H1 (cell line): ENCODE measurements around the gene USH1C. TPM values are rescaled to one million over a fixed set of nuclear protein-coding genes. Genes with fewer than 3 reads are reported as not detected.

Source experiments
- CTCF ChIA-PET: fragments of 300-600 bp; sonication (Branson Sonifier 250); formaldehyde crosslinking; loops from one replicate; lab custom pipeline; 2021; ENCODE audit not compliant: partially characterized antibody; lab: Charles Lee
- POLR2A ChIA-PET: fragments of 300-600 bp; sonication (Branson Sonifier 250); formaldehyde crosslinking; loops from one replicate; lab custom pipeline; 2021; ENCODE audit warnings: inconsistent platforms; ENCODE audit not compliant: partially characterized antibody; lab: Charles Lee
- DNase-seq, 2 experiments: peaks; one replicate each; pipeline versions ENCODE4 v3.0.0 to v3.0.0-alpha.2; 2010 to 2022; ENCODE audit warnings: low spot score in 2 of 2, low read depth in 1 of 2, mixed read lengths in 1 of 2
- FAIRE-seq: peaks from 2 replicates; lab custom pipeline; 2011; peaks lifted over from hg19 to GRCh38; lab: Jason Lieb, UNC
- H2AFZ ChIP-seq: 2 replicates; pipeline ENCODE4 v1.8.1; 2012; ENCODE audit warnings: low read length, inconsistent platforms
- H2AK5ac ChIP-seq: 2 replicates; pipeline ENCODE4 v1.6.1; 2013; ENCODE audit warnings: low read depth, low read length
- H2BK120ac ChIP-seq: replicated peaks from 2 replicates; pipeline ENCODE3; 2013; ENCODE audit warnings: low read depth, low read length, inconsistent platforms
- H2BK12ac ChIP-seq: 2 replicates; pipeline ENCODE4 v1.6.1; 2013; ENCODE audit warnings: low read depth, low read length
- H2BK15ac ChIP-seq: 2 replicates; pipeline ENCODE4 v1.6.1; 2013; ENCODE audit warnings: low read length
- H2BK20ac ChIP-seq: 2 replicates; pipeline ENCODE4 v1.6.1; 2013; ENCODE audit warnings: low read length
- H2BK5ac ChIP-seq: 2 replicates; pipeline ENCODE4 v1.6.1; 2013; ENCODE audit warnings: low read depth, low read length
- H3K14ac ChIP-seq: 2 replicates; pipeline ENCODE4 v1.6.1; 2013; ENCODE audit warnings: inconsistent platforms; ENCODE audit not compliant: insufficient read length
- H3K18ac ChIP-seq: 2 replicates; pipeline ENCODE4 v1.6.1; 2013; ENCODE audit warnings: low read length; ENCODE audit errors: extremely low read depth
- H3K23ac ChIP-seq: 2 replicates; pipeline ENCODE4 v1.6.1; 2013; ENCODE audit warnings: inconsistent platforms; ENCODE audit not compliant: insufficient read length
- H3K23me2 ChIP-seq: 2 replicates; pipeline ENCODE4 v1.6.1; 2013; ENCODE audit warnings: low read depth, low read length
- H3K27ac ChIP-seq: 2 replicates; pipeline ENCODE4 v1.6.1; 2011; ENCODE audit warnings: low read depth, low read length, inconsistent platforms
- H3K27me3 ChIP-seq, 4 experiments: replicated peaks in 1 of 4; 1 replicate in 1 of 4; 2 replicates in 3 of 4; pipeline versions ENCODE4 v1.6.1 to v1.8.1; 2011 to 2013; ENCODE audit warnings: low read length in 3 of 4, mild to moderate bottlenecking in 3 of 4, inconsistent platforms in 2 of 4, mixed read lengths in 2 of 4, moderate library complexity in 1 of 4; ENCODE audit not compliant: control insufficient read depth in 3 of 4, insufficient read depth in 3 of 4; ENCODE audit errors: extremely low read depth in 1 of 4
- H3K36me3 ChIP-seq, 4 experiments: 2 replicates each; pipeline versions ENCODE4 v1.6.1 to v1.8.1; 2011 to 2013; ENCODE audit warnings: mild to moderate bottlenecking in 4 of 4, low read length in 3 of 4, moderate library complexity in 2 of 4, control low read depth in 1 of 4, inconsistent platforms in 1 of 4; ENCODE audit not compliant: insufficient read depth in 4 of 4, control insufficient read depth in 2 of 4
- H3K4ac ChIP-seq: replicated peaks from 2 replicates; pipeline ENCODE3; 2013; ENCODE audit warnings: low read length, low read depth, mixed read lengths, inconsistent platforms; ENCODE audit not compliant: insufficient read length
- H3K4me1 ChIP-seq, 4 experiments: replicated peaks in 1 of 4; 1 replicate in 1 of 4; 2 replicates in 3 of 4; pipeline versions ENCODE4 v1.6.1 to v1.8.1; 2011 to 2013; ENCODE audit warnings: low read length in 3 of 4, inconsistent platforms in 2 of 4, mixed read lengths in 1 of 4; ENCODE audit not compliant: insufficient read depth in 4 of 4, control insufficient read depth in 3 of 4
- H3K4me2 ChIP-seq, 2 experiments: 2 replicates each; pipeline versions ENCODE4 v1.6.1 to v1.8.1; 2011 to 2013; ENCODE audit warnings: low read depth in 2 of 2, low read length in 2 of 2, control low read depth in 1 of 2, inconsistent platforms in 1 of 2, mild to moderate bottlenecking in 1 of 2; ENCODE audit not compliant: insufficient read depth in 1 of 2
- H3K4me3 ChIP-seq, 4 experiments: fragments of 200-600, 300-600 bp in 1 of 4; sonication (generic), shearing (Covaris generic), sonication (Bioruptor Twin) in 1 of 4; 2 replicates each; pipeline versions ENCODE4 v1.5.1 to v1.8.1; 2011 to 2016; ENCODE audit warnings: low read length in 4 of 4, low read depth in 3 of 4, control low read depth in 2 of 4, inconsistent platforms in 2 of 4, mild to moderate bottlenecking in 2 of 4, mixed read lengths in 1 of 4, moderate library complexity in 1 of 4; ENCODE audit not compliant: insufficient read depth in 2 of 4; ENCODE audit errors: extremely low read depth in 1 of 4
- H3K56ac ChIP-seq: replicated peaks from 2 replicates; pipeline ENCODE3; 2013; ENCODE audit warnings: low read depth, mild to moderate bottlenecking, mixed read lengths, low read length, inconsistent platforms; ENCODE audit not compliant: insufficient read length
- H3K79me1 ChIP-seq: 2 replicates; pipeline ENCODE4 v1.6.1; 2013; ENCODE audit warnings: low read depth, low read length, control low read depth
- H3K79me2 ChIP-seq, 2 experiments: 2 replicates each; pipeline versions ENCODE4 v1.6.1 to v1.8.1; 2012 to 2013; ENCODE audit warnings: low read length in 2 of 2, mild to moderate bottlenecking in 2 of 2, inconsistent platforms in 1 of 2; ENCODE audit not compliant: insufficient read depth in 2 of 2, control insufficient read depth in 1 of 2
- H3K9ac ChIP-seq, 4 experiments: replicated peaks in 1 of 4; 1 replicate in 1 of 4; 2 replicates in 3 of 4; pipeline versions ENCODE4 v1.6.1 to v1.8.1; 2011 to 2013; ENCODE audit warnings: low read depth in 3 of 4, low read length in 3 of 4, control low read depth in 2 of 4, mild to moderate bottlenecking in 2 of 4, moderate library complexity in 2 of 4, inconsistent platforms in 1 of 4; ENCODE audit errors: extremely low read depth in 1 of 4
- H3K9me3 ChIP-seq, 2 experiments: 2 replicates each; pipeline versions ENCODE4 v1.6.1 to v1.8.1; 2012 to 2013; ENCODE audit warnings: mild to moderate bottlenecking in 2 of 2, moderate library complexity in 2 of 2, control low read depth in 1 of 2, inconsistent platforms in 1 of 2, low read depth in 1 of 2, low read length in 1 of 2, mixed read lengths in 1 of 2; ENCODE audit not compliant: insufficient read depth in 2 of 2
- H4K20me1 ChIP-seq, 2 experiments: replicated peaks in 1 of 2; 2 replicates each; pipeline versions ENCODE3 to v1.8.1; 2011 to 2013; ENCODE audit warnings: inconsistent platforms in 2 of 2, low read length in 2 of 2, mild to moderate bottlenecking in 1 of 2; ENCODE audit not compliant: insufficient read depth in 2 of 2, control insufficient read depth in 1 of 2
- H4K5ac ChIP-seq: 2 replicates; pipeline ENCODE4 v1.6.1; 2013; ENCODE audit warnings: low read length, low read depth, mixed read lengths, inconsistent platforms; ENCODE audit not compliant: insufficient read length
- H4K8ac ChIP-seq: 2 replicates; pipeline ENCODE4 v1.8.0; 2013; ENCODE audit warnings: mild to moderate bottlenecking, moderate library complexity, low read length, inconsistent platforms; ENCODE audit not compliant: insufficient read depth; ENCODE audit errors: extremely low read depth
- H4K91ac ChIP-seq: replicated peaks from 2 replicates; pipeline ENCODE3; 2013; ENCODE audit warnings: low read length, mixed read lengths, inconsistent platforms; ENCODE audit not compliant: insufficient read length
- BACH1 ChIP-seq: IDR thresholded peaks from 2 replicates; pipeline ENCODE4 v1.6.1; 2012; ENCODE audit warnings: low read length, improper control_type of control experiment
- CBX5 ChIP-seq: fragments of 300-800, 300-1000 bp; sonication (generic); IDR thresholded peaks from 2 replicates; pipeline ENCODE4 v1.7.1; 2016; ENCODE audit warnings: antibody characterized with exemption, low read length, low read depth
- KDM5A ChIP-seq: fragments of 200-600 bp; IDR thresholded peaks from 2 replicates; pipeline ENCODE4 v1.7.1; 2012; ENCODE audit warnings: mild to moderate bottlenecking, low read length, inconsistent platforms, mixed read lengths
- RBBP5 ChIP-seq: IDR thresholded peaks from 2 replicates; pipeline ENCODE4 v1.7.1; 2012; ENCODE audit warnings: low read depth, mild to moderate bottlenecking, inconsistent platforms, low read length, moderate library complexity, borderline replicate concordance
- TAF1 ChIP-seq: IDR thresholded peaks from 2 replicates; pipeline ENCODE4 v1.6.1; 2011; ENCODE audit warnings: mild to moderate bottlenecking, low read depth, low read length
- WGBS, 2 experiments: shearing (Covaris generic) in 1 of 2; methylation state at CpG; one replicate each; pipeline versions ENCODE4 v1.1.6 to v1.1.7; 2013 to 2015; ENCODE audit warnings: low lambda C conversion rate in 2 of 2, mixed read lengths in 2 of 2, inconsistent platforms in 1 of 2, low coverage in 1 of 2, missing lambda C conversion rate in 1 of 2; ENCODE audit not compliant: insufficient replicate concordance in 2 of 2, insufficient coverage in 1 of 2, insufficient read length in 1 of 2; ENCODE audit errors: extremely low coverage in 1 of 2, missing lambda C conversion rate in 1 of 2; 5-methylcytosine and 5-hydroxymethylcytosine counted together
- polyA plus RNA-seq, 7 experiments: library from polyadenylated mRNA; depleted of rRNA in 3 of 7; stranded (reverse) in 5 of 7; unstranded in 2 of 7; fragments of >200 nt in 5 of 7; fragments of 200-250 nt in 2 of 7; gene quantifications; 1 replicate in 5 of 7; 2 replicates in 1 of 7; 4 replicates in 1 of 7; pipeline versions ENCODE4 v1.2.1 to v1.2.3, GENCODE V29; 2011 to 2013; ENCODE audit warnings: missing spikeins in 2 of 7, mixed read lengths in 2 of 7
- total RNA-seq: library from RNA; stranded (reverse); fragmentation: NEBNext Ultra II Directional; extraction: Animal tissue kit (Norgen Biotek cat#: 25700); gene quantifications from 2 replicates; pipeline ENCODE4 v1.2.1, GENCODE V29; 2021
- TF ChIP-seq, protein P1 (sequence below): IDR thresholded peaks from 2 replicates; pipeline ENCODE4 v1.6.1; 2012; ENCODE audit warnings: inconsistent platforms

The USH1C gene
- total and polyA plus RNA-seq, 2 of the 8 experiments (the other 6 are each of a cell fraction or from before 2014, with no cell fraction given), result 1.3 to 1.6 TPM

DNA sequence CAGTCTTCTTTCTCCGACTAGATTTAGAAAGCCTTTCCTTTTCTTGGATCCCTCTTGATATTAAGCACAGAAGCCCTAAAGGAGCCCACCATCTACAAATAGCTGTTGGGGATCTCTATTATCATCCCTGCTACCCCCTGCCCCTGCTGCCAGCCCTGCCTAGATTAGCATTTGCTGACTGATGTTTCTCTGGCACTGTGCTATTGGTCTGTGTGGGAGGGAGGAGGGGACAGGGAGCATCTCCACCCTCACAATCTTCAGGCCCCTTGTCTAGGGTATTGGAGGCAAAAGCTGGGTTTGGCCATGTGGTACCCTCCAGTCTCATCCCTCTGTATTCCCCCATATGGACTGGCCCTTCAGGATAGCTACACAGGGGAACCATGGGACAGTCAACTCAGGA lies 6.2 kb downstream of the USH1C start:
- H3K4me1 ChIP-seq, result peaks cover 0 to 5% (median 1%) of the 10 kb centered on the region in 4 experiments; a peak in 3 of 7 replicates
- CTCF ChIA-PET, result interaction anchor here (0.6 to 3.6 kb wide), 4 partner anchors 9 to 153 kb away, joined by 4 to 25 read pairs (median 7); no protein-coding TSS in a partner anchor
- no peak overlapping the region for H3K4me2 ChIP-seq
- H4K20me1 ChIP-seq, result no peaks in the 10 kb centered on the region
- no peak overlapping the region for H4K8ac ChIP-seq
- no peak overlapping the region; a peak in 1 of 7 replicates for H3K9ac ChIP-seq
- no peak overlapping the region for H2AFZ ChIP-seq
- DNase-seq, result no peak
- H3K9me3 ChIP-seq, result no peaks in the 10 kb centered on the region
- H2BK12ac ChIP-seq, result no peak overlapping the region
- FAIRE-seq, result no peak
- no peak overlapping the region for H3K14ac ChIP-seq
- no peak overlapping the region for H2BK20ac ChIP-seq
- no peaks in the 10 kb centered on the region for H3K79me1 ChIP-seq
- no peak overlapping the region for H2AK5ac ChIP-seq
- no peak overlapping the region for H4K91ac ChIP-seq
- no peaks in the 10 kb centered on the region for H3K36me3 ChIP-seq
- H2BK5ac ChIP-seq, result no peak overlapping the region
- POLR2A ChIA-PET, result interaction anchor here (1.3 kb wide), 1 partner anchor 10 kb away, joined by 6 read pairs; the partner anchor contains the start of gene OTOG
- H3K23me2 ChIP-seq, result no peaks in the 10 kb centered on the region
- H3K4ac ChIP-seq, result no peak overlapping the region
- 92% methylated on average over 1 of the region's 1 CpG; no CpG with 5 or more reads in 1 of the 2 experiments for WGBS, 2 experiments
- H3K79me2 ChIP-seq, result no peaks in the 10 kb centered on the region
- H3K56ac ChIP-seq, result no peak overlapping the region
- no peak overlapping the region for H4K5ac ChIP-seq
- H3K4me3 ChIP-seq, result no peak overlapping the region
- no peak overlapping the region for H3K27ac ChIP-seq
- H2BK15ac ChIP-seq, result no peak overlapping the region
- peaks cover 0 to 4% (median 2%) of the 10 kb centered on the region in 4 experiments; a peak in 5 of 7 replicates for H3K27me3 ChIP-seq
- H3K23ac ChIP-seq, result no peak overlapping the region
- H2BK120ac ChIP-seq, result no peak overlapping the region
- H3K18ac ChIP-seq, result no peak overlapping the region
- no peak for TF ChIP-seq TAF1
- TF ChIP-seq, protein P1, sequence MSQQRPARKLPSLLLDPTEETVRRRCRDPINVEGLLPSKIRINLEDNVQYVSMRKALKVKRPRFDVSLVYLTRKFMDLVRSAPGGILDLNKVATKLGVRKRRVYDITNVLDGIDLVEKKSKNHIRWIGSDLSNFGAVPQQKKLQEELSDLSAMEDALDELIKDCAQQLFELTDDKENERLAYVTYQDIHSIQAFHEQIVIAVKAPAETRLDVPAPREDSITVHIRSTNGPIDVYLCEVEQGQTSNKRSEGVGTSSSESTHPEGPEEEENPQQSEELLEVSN, result no peak
- TF ChIP-seq KDM5A, result no peak
- TF ChIP-seq BACH1, result no peak
- TF ChIP-seq CBX5, result no peak
- TF ChIP-seq RBBP5, result no peak
